Fibroblast of lung (primary cell): ENCODE results near the gene DNAH5.

Source experiments
- EZH2 ChIP-seq: IDR thresholded peaks from 2 replicates; pipeline ENCODE4 v1.5.1; 2012; ENCODE audit warnings: low read length, control low read depth, mild to moderate bottlenecking; ENCODE audit errors: missing control alignments
- TF ChIP-seq, protein P1 (sequence below), 2 donors: IDR thresholded peaks in 1 of 2; conservative IDR thresholded peaks in 1 of 2; 1 replicate in 1 of 2; 2 replicates in 1 of 2; pipeline ENCODE4 v1.5.1; 2011 to 2012; ENCODE audit warnings: low read length in 2 of 2, control low read depth in 1 of 2, inconsistent platforms in 1 of 2, low read depth in 1 of 2, mild to moderate bottlenecking in 1 of 2

DNA sequence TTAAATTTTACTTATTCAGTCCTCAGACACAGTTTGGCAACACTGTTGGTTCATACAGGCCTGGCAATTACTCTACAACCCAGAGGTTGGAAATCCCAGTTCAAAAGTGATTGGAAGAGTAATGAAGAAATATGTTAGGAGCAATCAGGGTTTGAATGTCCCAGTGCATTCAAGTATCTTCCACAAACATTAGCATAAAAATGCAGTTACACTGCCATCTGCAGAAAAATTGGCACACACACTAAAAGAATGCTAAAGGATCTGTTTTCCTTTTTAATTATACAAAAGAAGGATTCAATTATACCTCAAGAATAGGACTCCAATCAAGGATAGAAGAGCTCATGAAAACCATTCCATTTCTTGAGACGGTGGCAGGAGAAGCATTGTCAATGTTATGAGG is 130.2 kb downstream of the DNAH5 start:
- TF ChIP-seq, protein P1, sequence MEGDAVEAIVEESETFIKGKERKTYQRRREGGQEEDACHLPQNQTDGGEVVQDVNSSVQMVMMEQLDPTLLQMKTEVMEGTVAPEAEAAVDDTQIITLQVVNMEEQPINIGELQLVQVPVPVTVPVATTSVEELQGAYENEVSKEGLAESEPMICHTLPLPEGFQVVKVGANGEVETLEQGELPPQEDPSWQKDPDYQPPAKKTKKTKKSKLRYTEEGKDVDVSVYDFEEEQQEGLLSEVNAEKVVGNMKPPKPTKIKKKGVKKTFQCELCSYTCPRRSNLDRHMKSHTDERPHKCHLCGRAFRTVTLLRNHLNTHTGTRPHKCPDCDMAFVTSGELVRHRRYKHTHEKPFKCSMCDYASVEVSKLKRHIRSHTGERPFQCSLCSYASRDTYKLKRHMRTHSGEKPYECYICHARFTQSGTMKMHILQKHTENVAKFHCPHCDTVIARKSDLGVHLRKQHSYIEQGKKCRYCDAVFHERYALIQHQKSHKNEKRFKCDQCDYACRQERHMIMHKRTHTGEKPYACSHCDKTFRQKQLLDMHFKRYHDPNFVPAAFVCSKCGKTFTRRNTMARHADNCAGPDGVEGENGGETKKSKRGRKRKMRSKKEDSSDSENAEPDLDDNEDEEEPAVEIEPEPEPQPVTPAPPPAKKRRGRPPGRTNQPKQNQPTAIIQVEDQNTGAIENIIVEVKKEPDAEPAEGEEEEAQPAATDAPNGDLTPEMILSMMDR (conservative IDR thresholded peaks at IDR 0.05 in 1 of 2, IDR thresholded peaks at IDR 0.05 in 1 of 2; ENCODE audit: low read depth in 1 of 2, low read length in 2 of 2): no peak
- TF ChIP-seq EZH2: no peak
